Measurements from ENCODE around the gene THAP7.
"Not testable (repeated sequence)": the region's sequence is repeated elsewhere in the genome, so short reads cannot be mapped to it uniquely, and the experiment has no call there.

THAP7 gene

GRCh38 chr22:21012446-21013407, 10.8 kb upstream of the THAP7 start:
- DNase-seq: no peak

GRCh38 chr22:21010426-21011113, 8.7 kb upstream of the THAP7 start:
- DNase-seq: no peak

DNA sequence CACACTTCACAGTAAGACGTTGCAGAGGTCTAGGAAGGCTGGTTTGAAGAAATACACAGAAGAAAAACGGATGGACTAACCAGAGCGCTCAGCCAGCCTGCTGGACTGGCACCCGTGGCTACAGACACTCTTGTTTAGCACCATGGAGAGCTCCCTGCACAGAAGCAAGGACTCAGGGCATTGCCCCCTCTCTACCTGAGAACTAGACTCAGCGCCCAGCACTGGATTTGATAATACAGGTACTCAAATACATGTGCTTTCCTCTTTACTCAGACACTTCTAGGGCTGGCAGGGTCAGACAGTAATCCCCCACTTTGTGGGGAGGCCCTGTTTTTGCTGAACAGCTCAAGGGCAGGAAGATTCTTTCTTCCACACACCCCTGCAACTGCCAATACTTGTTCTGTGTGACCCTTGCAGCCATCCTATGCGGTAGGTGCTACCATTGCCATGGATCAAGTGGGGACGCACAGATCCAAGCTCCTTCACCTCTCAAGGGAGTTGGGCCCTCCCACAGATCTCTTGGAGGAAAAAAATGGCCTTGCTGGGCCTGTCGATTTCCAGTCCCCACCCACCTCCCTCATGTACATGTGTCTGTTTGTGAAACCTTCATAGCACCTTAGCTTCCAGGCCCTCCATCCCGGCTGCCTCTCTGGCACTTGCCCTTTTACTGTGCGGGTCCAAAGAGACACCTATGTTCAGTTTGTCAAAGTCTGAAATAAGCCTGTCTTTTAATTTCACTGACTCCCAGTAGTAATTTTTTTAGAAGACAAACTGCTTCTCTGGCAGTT, 7.9 kb upstream of the THAP7 start:
- no peak for DNase-seq

DNA sequence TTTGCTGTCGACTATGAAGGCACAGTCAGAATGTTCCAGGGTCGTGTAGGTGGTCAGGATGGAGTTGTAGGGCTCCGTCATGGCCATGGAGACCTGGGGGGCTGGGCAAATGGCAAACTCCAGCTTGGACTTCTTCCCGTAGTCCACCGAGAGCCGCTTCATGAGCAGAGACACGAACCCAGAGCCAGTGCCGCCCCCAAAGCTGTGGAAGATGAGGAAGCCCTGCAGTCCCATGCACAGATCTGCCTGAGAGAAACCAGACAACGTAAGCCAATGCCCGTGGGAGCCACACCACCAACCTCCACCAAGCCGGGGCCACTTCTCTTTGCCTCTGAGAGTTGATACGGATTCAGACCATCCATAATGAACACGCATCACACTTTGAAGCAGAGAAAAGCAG, 7.3 kb upstream of the THAP7 start:
- not testable (repeated sequence) for DNase-seq

DNA sequence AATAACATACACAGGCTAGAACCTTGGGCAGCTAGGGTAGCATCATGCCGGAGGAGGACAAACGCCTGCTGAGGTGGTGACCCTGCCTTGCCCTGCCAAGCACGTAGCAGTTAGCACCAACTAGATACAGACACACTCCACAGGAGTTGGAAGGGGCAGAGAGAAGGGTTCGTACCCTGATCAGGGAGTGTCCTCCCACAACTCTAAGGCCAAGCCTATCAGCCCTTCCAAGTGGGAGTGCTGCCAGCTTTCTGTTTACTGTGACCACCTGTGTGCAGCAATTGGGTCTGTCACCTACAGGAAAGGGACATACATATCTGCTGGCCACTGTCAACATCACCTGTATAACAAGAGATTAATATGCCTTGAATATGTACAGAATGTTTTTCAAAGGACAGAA, 1.9 kb upstream of the THAP7 start:
- no peak for DNase-seq

DNA sequence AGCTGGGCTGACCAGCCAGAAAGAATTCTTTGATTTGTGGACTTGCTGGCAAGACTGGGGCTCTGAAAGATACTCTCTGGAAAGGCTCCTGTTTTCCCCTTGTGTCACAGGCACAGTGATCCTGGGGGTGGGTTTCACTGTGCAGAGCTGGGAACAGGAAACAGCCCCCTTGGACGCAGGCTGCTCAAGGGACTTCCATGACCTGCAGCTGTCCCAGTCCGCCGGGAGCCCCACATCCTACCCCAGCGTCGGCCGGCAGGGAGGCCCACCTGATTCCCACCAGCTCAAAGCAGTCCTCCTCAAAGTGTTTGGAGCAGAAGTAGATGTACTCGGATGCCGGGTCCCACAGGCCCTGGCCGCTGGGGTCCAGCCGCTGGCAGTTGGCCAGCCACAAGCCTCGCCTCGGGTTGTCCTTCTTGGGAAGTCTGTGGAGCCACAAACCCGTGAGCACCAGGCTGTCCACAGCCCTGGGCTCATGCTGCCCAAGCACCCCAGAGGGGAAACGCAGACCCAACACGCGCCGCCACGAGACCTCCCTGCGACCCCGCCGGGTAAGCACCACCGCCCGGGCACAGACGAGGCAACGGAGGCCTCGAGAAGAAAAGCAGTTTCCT, 824 bp downstream of the THAP7 start:
- no peak for DNase-seq

DNA sequence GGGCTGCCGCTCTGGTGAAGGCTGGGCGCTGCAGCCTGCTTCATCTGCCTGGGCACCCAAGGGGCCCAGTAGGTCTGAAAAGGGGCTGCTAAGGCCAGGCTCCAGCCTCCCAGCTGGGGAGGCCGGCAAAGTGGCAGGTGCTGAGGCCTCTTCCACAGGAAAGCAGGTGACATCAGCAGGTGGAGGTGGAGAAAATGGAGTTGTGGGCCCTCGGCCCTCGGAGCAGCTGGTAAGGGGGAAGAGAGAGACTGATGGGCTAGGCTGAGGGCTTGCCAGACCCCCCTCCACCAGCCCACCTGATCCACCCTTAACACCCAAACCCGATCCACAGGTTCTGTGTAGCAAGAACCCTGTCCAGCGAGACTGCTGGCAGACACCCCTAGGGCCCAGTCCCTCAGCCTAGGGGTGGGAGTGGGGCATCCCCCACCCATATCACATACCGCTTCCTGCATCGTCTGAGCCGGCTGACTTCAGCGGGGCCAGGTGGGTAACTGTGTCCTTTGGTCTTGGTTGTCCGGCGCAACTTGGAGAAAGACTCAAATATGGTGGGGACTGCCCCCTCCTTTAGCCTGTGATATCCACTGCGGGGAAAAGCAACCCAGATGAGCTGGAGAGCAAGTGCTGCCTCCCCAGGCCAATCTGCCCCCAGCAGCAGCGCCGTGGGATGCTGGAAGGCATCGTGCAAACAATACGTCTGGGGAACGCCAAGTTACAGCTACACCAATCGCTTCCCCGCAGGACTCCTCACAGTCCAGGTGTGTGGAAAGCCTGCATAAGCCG, 1.5 kb downstream of the THAP7 start:
- DNase-seq: no peak

DNA sequence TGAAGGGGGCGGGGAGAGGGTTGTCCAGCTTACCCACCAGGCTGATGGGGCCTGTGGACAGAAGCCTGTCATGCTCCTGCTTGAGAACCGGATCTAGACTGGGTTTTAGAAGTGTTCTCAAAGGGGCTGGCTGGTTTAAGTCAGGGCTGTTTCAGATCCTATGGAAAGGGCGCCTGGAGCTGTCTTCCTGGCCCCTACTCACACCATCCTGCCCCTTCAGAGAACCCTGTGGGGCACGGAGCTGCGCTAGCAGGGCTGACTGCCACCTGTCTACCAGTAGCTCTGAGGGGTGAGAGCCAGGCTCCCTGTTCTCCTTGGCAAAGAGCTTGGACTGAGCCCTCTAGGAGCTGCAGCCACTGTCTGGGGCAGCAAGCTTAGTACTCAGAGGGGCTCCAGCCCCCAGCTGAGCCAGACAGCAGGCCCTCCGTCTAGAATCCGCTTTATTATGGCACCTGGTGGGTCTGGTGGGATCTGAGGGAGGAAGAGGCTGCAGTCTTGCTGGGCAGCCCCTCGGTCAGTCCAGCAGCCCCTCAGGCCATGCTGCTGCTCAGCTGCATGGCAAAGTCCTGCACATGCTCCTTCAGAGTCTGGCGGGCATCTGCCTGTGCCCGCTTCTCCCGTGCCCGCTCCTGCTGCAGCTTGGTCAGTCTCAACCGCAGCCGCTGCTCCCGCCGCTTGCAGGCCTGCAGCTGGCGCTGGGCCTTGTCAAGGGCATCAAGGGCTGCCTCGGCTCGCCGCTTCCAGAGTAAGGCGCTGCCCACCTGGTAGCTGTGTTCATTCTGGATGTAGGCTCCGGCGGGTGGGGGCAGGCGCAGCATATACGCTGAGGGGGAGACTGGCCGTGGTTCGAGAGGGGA, 2.3 kb downstream of the THAP7 start:
- no peak for DNase-seq

- no peak for DNase-seq
Measured at GRCh38 chr22:20998411-20999336, 3.2 kb downstream of the THAP7 start.

- no peak for DNase-seq
Measured at GRCh38 chr22:20997536-20998257, 4.2 kb downstream of the THAP7 start.

DNA sequence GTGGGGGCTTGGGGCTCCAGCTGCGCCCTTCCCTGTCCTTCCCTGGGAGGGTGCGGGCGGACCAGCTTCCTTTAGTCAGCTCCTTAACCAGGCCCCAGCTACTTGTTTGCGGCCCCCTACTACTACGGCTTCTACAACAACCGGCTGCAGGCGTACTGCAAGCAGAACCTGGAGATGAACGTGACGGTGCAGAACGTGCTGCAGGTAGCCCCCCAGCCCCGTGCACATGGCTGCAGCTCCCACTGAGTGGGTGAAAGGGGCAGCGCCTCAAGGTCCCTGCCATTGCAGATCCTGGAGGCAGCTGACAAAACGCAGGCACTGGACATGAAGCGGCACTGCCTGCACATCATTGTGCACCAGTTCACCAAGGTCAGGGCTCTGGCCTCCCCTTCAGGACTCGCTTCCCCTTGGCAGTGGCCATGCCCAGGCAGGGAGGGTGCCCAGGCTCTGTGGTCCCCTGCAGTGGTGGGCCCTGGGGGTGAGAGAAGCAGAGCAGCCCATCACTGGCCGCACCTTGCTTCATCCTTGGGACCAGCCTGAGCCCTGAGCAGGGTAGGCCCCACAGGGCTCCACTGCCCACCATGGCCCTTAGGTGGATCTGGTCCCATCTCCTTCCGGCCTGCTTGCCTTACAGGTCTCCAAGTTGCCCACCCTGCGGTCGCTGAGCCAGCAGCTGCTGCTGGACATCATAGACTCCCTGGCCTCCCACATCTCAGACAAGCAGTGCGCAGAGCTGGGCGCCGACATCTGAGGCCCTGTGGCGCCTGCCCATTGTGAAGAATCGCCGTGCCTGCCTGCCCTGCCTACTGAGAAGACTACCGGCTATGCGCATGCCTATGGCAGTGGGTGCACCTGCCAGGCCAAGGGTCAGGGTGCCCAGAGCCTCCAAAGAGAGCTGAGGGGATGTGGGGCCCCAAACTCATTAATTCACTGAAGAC, 5.1 kb downstream of the THAP7 start:
- DNase-seq: no peak

GRCh38 chr22:20996031-20996410, 5.9 kb downstream of the THAP7 start:
- DNase-seq: no peak

- no peak for DNase-seq
Measured at GRCh38 chr22:20995329-20996030, 6.4 kb downstream of the THAP7 start.

GRCh38 chr22:20994902-20995241, 7.0 kb downstream of the THAP7 start:
- no peak for DNase-seq

DNA sequence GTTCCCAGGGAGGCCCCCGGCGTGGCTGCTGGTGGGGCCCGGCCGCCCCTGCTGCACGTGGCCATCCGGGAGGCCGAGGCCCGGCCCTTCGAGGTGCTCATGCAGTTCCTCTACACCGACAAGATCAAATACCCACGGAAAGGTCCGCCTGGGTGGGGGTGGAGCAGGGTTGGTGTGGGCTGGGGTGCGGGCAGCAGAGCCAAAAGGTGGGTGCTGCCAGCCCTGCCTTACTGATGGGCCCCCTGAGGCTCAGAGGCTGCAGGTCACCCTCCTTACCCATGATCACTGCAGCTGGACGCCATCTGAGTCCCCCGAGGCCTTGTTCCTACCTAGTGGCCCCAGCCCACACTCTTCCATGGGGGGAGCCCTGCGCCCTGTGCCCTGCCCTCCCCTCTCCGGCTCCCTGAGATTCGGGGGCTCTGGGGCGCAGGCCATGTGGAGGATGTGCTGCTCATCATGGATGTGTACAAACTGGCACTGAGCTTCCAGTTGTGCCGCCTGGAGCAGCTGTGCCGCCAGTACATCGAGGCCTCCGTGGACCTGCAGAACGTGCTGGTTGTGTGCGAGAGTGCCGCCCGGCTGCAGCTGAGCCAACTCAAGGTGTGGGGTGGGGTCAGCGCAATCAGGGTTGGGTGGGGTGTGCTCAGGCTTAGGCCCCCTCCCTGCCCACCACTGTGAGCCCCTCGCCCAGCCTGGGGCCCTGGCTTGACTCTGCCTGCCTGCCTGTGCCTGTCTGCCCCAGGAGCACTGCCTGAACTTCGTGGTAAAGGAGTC, 7.6 kb downstream of the THAP7 start:
- DNase-seq: no peak

- no peak for DNase-seq
Measured at GRCh38 chr22:20993304-20994127, 8.4 kb downstream of the THAP7 start.

Data from activated effector memory CD4-positive, alpha-beta T cell treated with anti-CD3 and anti-CD28 coated beads, Interleukin-2, amount 50 U/mL, for 16 hours (primary cell).